ENCODE results near the gene NACC2. TPM values are rescaled to one million over a fixed set of nuclear protein-coding genes. Genes with fewer than 3 reads are reported as not detected.

Gene NACC2
- total RNA-seq, 4 donors from 2014 or later: 18.4 to 33.6 (median 22.4) TPM

GRCh38 chr9:135984072-135984710, 110.9 kb downstream of the NACC2 start:
- Histone ChIP-seq H3K27me3 (no peaks in the 10 kb centered on the region), H3K4me1 (no peaks in the 10 kb centered on the region), H3K4me3 (replicated peaks in 1 of 3) (no peak overlapping the region), H3K9me3 (no peaks in the 10 kb centered on the region), H3K36me3 (no peaks in the 10 kb centered on the region), H3K27ac (no peak overlapping the region)
- TF ChIP-seq CTCF (IDR thresholded peaks at IDR 0.05): no peak
- no peak for TF ChIP-seq POLR2A (IDR thresholded peaks at IDR 0.05)
- intact Hi-C loops (cut with DNase I): no loop called here
- no peak for DNase-seq
- 68 to 72% methylated on average over 22 of the region's 22 CpGs for WGBS, 2 donors

- H3K27me3 ChIP-seq: no peaks in the 10 kb centered on the region
- no peak overlapping the region for H3K27ac ChIP-seq
- 62 to 72% methylated on average over 26 of the region's 26 CpGs for WGBS, 2 donors
- no peak overlapping the region for H3K4me3 ChIP-seq (replicated peaks in 1 of 3)
- H3K4me1 ChIP-seq: no peaks in the 10 kb centered on the region
- no peaks in the 10 kb centered on the region for H3K9me3 ChIP-seq
- DNase-seq: no peak
- no peaks in the 10 kb centered on the region for H3K36me3 ChIP-seq
- intact Hi-C loops (cut with DNase I): no loop called here
- TF ChIP-seq POLR2A (IDR thresholded peaks at IDR 0.05): no peak
- TF ChIP-seq CTCF (IDR thresholded peaks at IDR 0.05): no peak
Measured at GRCh38 chr9:135983208-135984071, 111.6 kb downstream of the NACC2 start.

GRCh38 chr9:135982499-135983207, 112.4 kb downstream of the NACC2 start:
- Histone ChIP-seq H3K36me3 (no peaks in the 10 kb centered on the region), H3K9me3 (no peaks in the 10 kb centered on the region), H3K27me3 (no peaks in the 10 kb centered on the region), H3K4me3 (replicated peaks in 1 of 3) (no peak overlapping the region), H3K27ac (no peak overlapping the region), H3K4me1 (no peaks in the 10 kb centered on the region)
- no peak for DNase-seq
- WGBS, 2 donors: 83% methylated on average over 18 to 19 of the region's 24 CpGs
- intact Hi-C loops (cut with DNase I): no loop called here
- TF ChIP-seq CTCF (IDR thresholded peaks at IDR 0.05): no peak
- TF ChIP-seq POLR2A (IDR thresholded peaks at IDR 0.05): no peak

- TF ChIP-seq POLR2A (IDR thresholded peaks at IDR 0.05) (no peak), CTCF (IDR thresholded peaks at IDR 0.05) (no peak)
- no peaks in the 10 kb centered on the region for H3K4me1 ChIP-seq
- H3K27me3 ChIP-seq: no peaks in the 10 kb centered on the region
- intact Hi-C loops (cut with DNase I): no loop called here
- no peak overlapping the region for H3K4me3 ChIP-seq (replicated peaks in 1 of 3)
- H3K9me3 ChIP-seq: no peaks in the 10 kb centered on the region
- DNase-seq: no peak
- 89% methylated on average over 22 to 23 of the region's 29 CpGs for WGBS, 2 donors
- H3K36me3 ChIP-seq: no peaks in the 10 kb centered on the region
- no peak overlapping the region for H3K27ac ChIP-seq
Measured at GRCh38 chr9:135980926-135981630, 114.0 kb downstream of the NACC2 start.
